Measurements from ENCODE around the gene ITPR2. TPM values are rescaled to one million over a fixed set of nuclear protein-coding genes. Genes with fewer than 3 reads are reported as not detected.
A peak's percentile ranks its signal among the peaks of the same experiment; 100 is the strongest.

Gene ITPR2
- total and polyA plus RNA-seq, 2 of the 13 experiments (the other 11 are each of a cell fraction or from before 2014, with no cell fraction given) = 31.9 to 81.9 TPM

DNA sequence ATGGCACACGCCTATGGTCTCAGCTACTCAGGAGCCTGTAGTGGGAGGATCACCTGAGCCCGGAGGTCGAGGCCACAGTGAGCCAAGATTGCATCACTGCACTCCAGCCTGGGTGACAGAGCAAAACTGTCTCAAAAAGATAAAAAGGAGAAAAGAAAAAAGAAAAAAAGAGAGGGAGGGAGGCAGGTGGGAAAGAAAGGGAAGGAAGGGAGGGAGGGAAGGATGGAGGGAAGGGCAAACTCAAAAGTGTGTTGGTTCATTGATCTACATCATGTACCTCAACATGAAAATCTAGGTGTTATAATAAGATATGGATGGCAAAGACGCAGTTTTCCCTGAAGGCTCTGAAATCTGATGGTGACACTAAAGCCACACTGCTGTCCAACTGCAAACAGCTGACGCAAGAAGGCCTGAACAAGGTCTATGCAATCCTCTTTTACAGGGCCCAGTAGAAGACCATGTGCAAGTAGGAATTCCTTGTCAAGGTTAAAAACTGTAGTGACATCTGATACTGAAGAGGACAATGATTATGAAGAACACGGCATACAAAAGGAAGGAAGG is 143.6 kb downstream of the ITPR2 start (continued):
- TF ChIP-seq ZNF710 (CRISPR knock-in tag; IDR thresholded peaks at IDR 0.05; ENCODE audit: borderline replicate concordance) (peak; percentile 70; the same call in 1 of the 2 replicates), SIX1 (CRISPR knock-in tag; IDR thresholded peaks at IDR 0.05; ENCODE audit: borderline replicate concordance) (peak; percentile 24; the same call in 1 of the 2 replicates), POGK (CRISPR knock-in tag; conservative IDR thresholded peaks at IDR 0.05) (no peak), ZNF644 (CRISPR knock-in tag; IDR thresholded peaks at IDR 0.05; ENCODE audit: low read depth) (peak; percentile 61; the same call in 1 of the 2 replicates), FOSL2 (CRISPR knock-in tag; IDR thresholded peaks at IDR 0.05) (0 out of 2 replicates have a peak, but pooled peaks have one; percentile 7), CCDC6 (CRISPR knock-in tag; IDR thresholded peaks at IDR 0.05) (no peak), ZNF776 (CRISPR knock-in tag; IDR thresholded peaks at IDR 0.05) (no peak), RXRA (CRISPR knock-in tag; IDR thresholded peaks at IDR 0.05) (peak; percentile 27; the same call in 1 of the 2 replicates), GATAD2A (CRISPR knock-in tag; IDR thresholded peaks at IDR 0.05) (peak; percentile 27; the same call in 1 of the 2 replicates), POGZ (CRISPR knock-in tag; IDR thresholded peaks at IDR 0.05) (peak; percentile 38; the same call in 1 of the 2 replicates), ATF4 (CRISPR knock-in tag; IDR thresholded peaks at IDR 0.05) (peak in 1 of 2 experiments; percentile 82; a peak in 2 of 4 replicates), GTF2F1 (IDR thresholded peaks at IDR 0.05; ENCODE audit: low read length) (no peak), HNRNPK (IDR thresholded peaks at IDR 0.05; ENCODE audit: low read depth, low read length, poor library complexity, severe bottlenecking) (peak; percentile 56), SAP130 (CRISPR knock-in tag; IDR thresholded peaks at IDR 0.05; ENCODE audit: low read depth) (peak; percentile 23; the same call in 1 of the 2 replicates), SMAD1 (CRISPR knock-in tag; IDR thresholded peaks at IDR 0.05; ENCODE audit: borderline replicate concordance, low read depth) (no peak), ATF7 (IDR thresholded peaks at IDR 0.05) (no peak), ATF7 (CRISPR knock-in tag; IDR thresholded peaks at IDR 0.05) (no peak), NCOA5 (CRISPR knock-in tag; IDR thresholded peaks at IDR 0.05) (no peak)
- TF ChIP-seq, protein P1, sequence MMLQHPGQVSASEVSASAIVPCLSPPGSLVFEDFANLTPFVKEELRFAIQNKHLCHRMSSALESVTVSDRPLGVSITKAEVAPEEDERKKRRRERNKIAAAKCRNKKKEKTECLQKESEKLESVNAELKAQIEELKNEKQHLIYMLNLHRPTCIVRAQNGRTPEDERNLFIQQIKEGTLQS (CRISPR knock-in tag; IDR thresholded peaks at IDR 0.05) = peak; percentile 56; the same call in 1 of the 2 replicates
- TF ChIP-seq, protein P2, sequence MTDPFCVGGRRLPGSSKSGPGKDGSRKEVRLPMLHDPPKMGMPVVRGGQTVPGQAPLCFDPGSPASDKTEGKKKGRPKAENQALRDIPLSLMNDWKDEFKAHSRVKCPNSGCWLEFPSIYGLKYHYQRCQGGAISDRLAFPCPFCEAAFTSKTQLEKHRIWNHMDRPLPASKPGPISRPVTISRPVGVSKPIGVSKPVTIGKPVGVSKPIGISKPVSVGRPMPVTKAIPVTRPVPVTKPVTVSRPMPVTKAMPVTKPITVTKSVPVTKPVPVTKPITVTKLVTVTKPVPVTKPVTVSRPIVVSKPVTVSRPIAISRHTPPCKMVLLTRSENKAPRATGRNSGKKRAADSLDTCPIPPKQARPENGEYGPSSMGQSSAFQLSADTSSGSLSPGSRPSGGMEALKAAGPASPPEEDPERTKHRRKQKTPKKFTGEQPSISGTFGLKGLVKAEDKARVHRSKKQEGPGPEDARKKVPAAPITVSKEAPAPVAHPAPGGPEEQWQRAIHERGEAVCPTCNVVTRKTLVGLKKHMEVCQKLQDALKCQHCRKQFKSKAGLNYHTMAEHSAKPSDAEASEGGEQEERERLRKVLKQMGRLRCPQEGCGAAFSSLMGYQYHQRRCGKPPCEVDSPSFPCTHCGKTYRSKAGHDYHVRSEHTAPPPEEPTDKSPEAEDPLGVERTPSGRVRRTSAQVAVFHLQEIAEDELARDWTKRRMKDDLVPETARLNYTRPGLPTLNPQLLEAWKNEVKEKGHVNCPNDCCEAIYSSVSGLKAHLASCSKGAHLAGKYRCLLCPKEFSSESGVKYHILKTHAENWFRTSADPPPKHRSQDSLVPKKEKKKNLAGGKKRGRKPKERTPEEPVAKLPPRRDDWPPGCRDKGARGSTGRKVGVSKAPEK (CRISPR knock-in tag; IDR thresholded peaks at IDR 0.05; ENCODE audit: borderline replicate concordance) = no peak
- TF ChIP-seq, protein P3, sequence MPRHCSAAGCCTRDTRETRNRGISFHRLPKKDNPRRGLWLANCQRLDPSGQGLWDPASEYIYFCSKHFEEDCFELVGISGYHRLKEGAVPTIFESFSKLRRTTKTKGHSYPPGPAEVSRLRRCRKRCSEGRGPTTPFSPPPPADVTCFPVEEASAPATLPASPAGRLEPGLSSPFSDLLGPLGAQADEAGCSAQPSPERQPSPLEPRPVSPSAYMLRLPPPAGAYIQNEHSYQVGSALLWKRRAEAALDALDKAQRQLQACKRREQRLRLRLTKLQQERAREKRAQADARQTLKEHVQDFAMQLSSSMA (CRISPR knock-in tag; IDR thresholded peaks at IDR 0.05) = no peak
